PC-3 (cell line): ENCODE results near the gene XPA. TPM values are rescaled to one million over a fixed set of nuclear protein-coding genes. Genes with fewer than 3 reads are reported as not detected.

Source experiments
- ATAC-seq: fragments of 200-7000 bp; cut with Tn5 transposase; 2 replicates; pipeline ENCODE4 v1.9.1; 2020; ENCODE audit warnings: mild to moderate bottlenecking, moderate library complexity
- BruUV-seq: library from RNA; stranded (reverse); fragments of 400-500 nt; replicated peaks from 2 replicates; lab custom pipeline; 2021; lab: Mats Ljungman, UMichigan
- CTCF ChIA-PET: fragments of 300-600 bp; sonication (Branson Sonifier 250); formaldehyde crosslinking; loops from one replicate; lab custom pipeline; 2022; ENCODE audit warnings: antibody characterized with exemption; lab: Charles Lee
- POLR2A ChIA-PET: fragments of 300-600 bp; sonication (Branson Sonifier 250); formaldehyde crosslinking; loops from one replicate; lab custom pipeline; 2022; ENCODE audit warnings: antibody characterized with exemption; ENCODE audit not compliant: unreplicated experiment; lab: Charles Lee
- DNase-seq: peaks from one replicate; pipeline ENCODE4 v3.0.0-alpha.2; 2015
- H2AFZ ChIP-seq: fragments of 300-600 bp; sonication (generic); 2 replicates; pipeline ENCODE4 v1.6.0; 2016; ENCODE audit warnings: antibody characterized with exemption, low read length
- H3F3A ChIP-seq: fragments of 300-600 bp; sonication (generic); one replicate; pipeline ENCODE4 v1.6.0; 2017; ENCODE audit warnings: antibody characterized with exemption, low read length, control low read depth, mild to moderate bottlenecking; ENCODE audit not compliant: unreplicated experiment
- H3K27ac ChIP-seq: fragments of 300-600 bp; sonication (generic); 2 replicates; pipeline ENCODE4 v1.5.1; 2016; ENCODE audit warnings: mild to moderate bottlenecking, low read length
- H3K27me3 ChIP-seq: fragments of 300-600 bp; sonication (generic); 2 replicates; pipeline ENCODE4 v1.6.1; 2016; ENCODE audit warnings: low read length, mixed read lengths
- H3K36me3 ChIP-seq: fragments of 300-600 bp; sonication (generic); 2 replicates; pipeline ENCODE4 v1.6.1; 2016; ENCODE audit warnings: low read depth, mixed run types, low read length, mixed read lengths
- H3K4me1 ChIP-seq: fragments of 300-600 bp; sonication (generic); 2 replicates; pipeline ENCODE4 v1.5.1; 2016; ENCODE audit warnings: low read length; ENCODE audit not compliant: insufficient read depth
- H3K4me2 ChIP-seq: fragments of 300-600 bp; sonication (generic); 2 replicates; pipeline ENCODE4 v1.6.0; 2016; ENCODE audit warnings: low read length
- H3K4me3 ChIP-seq: fragments of 300-600 bp; sonication (generic); 2 replicates; pipeline ENCODE4 v1.5.1; 2016; ENCODE audit warnings: mild to moderate bottlenecking, low read length, mixed read lengths
- H3K79me2 ChIP-seq: fragments of 300-600 bp; sonication (generic); 2 replicates; pipeline ENCODE4 v1.6.1; 2017; ENCODE audit warnings: low read length, mixed read lengths
- H3K9ac ChIP-seq: fragments of 300-600 bp; sonication (generic); 2 replicates; pipeline ENCODE4 v1.6.0; 2016; ENCODE audit warnings: mild to moderate bottlenecking, low read length
- H3K9me2 ChIP-seq: fragments of 300-600 bp; sonication (generic); replicated peaks from 2 replicates; pipeline ENCODE4 v1.6.1; 2016; ENCODE audit warnings: mixed run types, low read length, mixed read lengths
- H3K9me3 ChIP-seq: fragments of 300-600 bp; sonication (generic); 2 replicates; pipeline ENCODE4 v1.6.1; 2016; ENCODE audit warnings: low read length, mixed read lengths
- H4K20me1 ChIP-seq: fragments of 300-600 bp; sonication (generic); 2 replicates; pipeline ENCODE4 v1.6.1; 2016; ENCODE audit warnings: low read length, mixed read lengths
- CTCF ChIP-seq: fragments of 300-600 bp; sonication (generic); conservative IDR thresholded peaks from 2 replicates; pipeline ENCODE4 v1.5.1; 2017; ENCODE audit warnings: antibody characterized with exemption, low read depth, mild to moderate bottlenecking, low read length
- EZH2 ChIP-seq: fragments of 300-600 bp; sonication (generic); IDR thresholded peaks from one replicate; pipeline ENCODE4 v1.6.1; 2017; ENCODE audit warnings: antibody characterized with exemption, mild to moderate bottlenecking, low read length; ENCODE audit not compliant: unreplicated experiment
- EZH2phosphoT487 ChIP-seq: fragments of 300-600 bp; sonication (generic); IDR thresholded peaks from 2 replicates; pipeline ENCODE4 v1.6.1; 2018; ENCODE audit warnings: mild to moderate bottlenecking, antibody characterized with exemption, low read length, borderline replicate concordance
- intact Hi-C: fragments of 100-400 bp; cut with micrococcal nuclease; formaldehyde crosslinking; loops from 2 replicates; pipeline ENCODE4 v1.9.0; 2023
- total RNA-seq: library from RNA; depleted of rRNA; stranded (reverse); fragments of >200 nt; gene quantifications from 2 replicates; pipeline ENCODE4 v1.2.3, GENCODE V29; 2014

The XPA gene
- total RNA-seq, 1 experiment from 2014 or later, result 9.4 TPM

DNA sequence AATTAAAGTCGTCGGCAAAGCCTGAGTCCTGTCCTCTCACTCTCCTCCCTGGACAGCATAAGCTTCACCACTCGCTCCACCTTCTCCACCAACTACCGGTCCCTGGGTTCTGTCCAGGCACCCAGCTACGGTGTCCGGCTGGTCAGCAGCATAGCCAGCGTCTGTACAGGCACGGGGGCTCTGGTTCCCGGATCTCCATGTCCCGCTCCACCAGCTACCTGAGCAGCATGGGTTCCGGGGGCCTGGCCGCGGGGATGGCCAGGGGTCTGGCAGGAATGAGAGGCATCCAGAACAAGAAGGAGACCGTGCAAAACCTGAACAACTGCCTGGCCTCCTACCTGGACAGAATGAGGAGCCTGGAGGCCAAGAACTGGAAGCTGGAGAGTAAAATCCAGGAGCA lies 1.7 kb upstream of the XPA start:
- DNase-seq (no peak), ATAC-seq (no peak)
- Histone ChIP-seq H3K9me3 (no peaks in the 10 kb centered on the region), H4K20me1 (peaks cover 9% of the 10 kb centered on the region; the same call in 1 of the 2 replicates), H3K9ac (no peak overlapping the region), H3K36me3 (peaks cover under 1% of the 10 kb centered on the region; the same call in 1 of the 2 replicates), H3K4me1 (peaks cover 41% of the 10 kb centered on the region), H2AFZ (no peak overlapping the region), H3K4me3 (no peak overlapping the region), H3K9me2 (no peaks in the 10 kb centered on the region), H3K4me2 (no peak overlapping the region), H3K79me2 (peaks cover 32% of the 10 kb centered on the region), H3K27ac (no peak overlapping the region), H3F3A (peaks cover 5% of the 10 kb centered on the region), H3K27me3 (no peaks in the 10 kb centered on the region)
- BruUV-seq, result no TSS peak
- no peak for TF ChIP-seq EZH2
- no peak for TF ChIP-seq CTCF
- no peak for TF ChIP-seq EZH2phosphoT487
- POLR2A ChIA-PET, result no interaction called here
- intact Hi-C loops, result no loop called here
- CTCF ChIA-PET, result no interaction called here

DNA sequence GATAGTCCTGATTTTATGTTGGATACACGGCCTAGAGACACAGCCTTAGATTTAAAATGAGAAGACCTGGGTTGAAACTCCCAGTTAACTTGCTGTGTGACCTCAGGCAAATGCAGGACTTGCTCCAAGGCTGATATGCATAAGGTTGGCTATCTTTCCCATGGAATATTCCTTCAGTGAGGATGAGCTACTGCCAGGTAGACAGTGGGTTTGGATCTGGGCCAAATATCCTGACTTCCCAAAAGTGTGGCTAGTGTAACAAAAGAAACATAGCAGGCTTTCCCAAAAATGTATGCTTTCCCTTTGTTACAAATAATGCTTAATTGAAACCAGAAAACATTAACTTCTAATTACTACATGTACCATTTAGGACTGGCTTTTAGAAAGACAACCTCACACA lies 697 bp upstream of the XPA start:
- Histone ChIP-seq H3K9me3 (no peaks in the 10 kb centered on the region), H2AFZ (peak overlapping the region; percentile 78), H4K20me1 (peaks cover 17% of the 10 kb centered on the region; the same call in 1 of the 2 replicates), H3F3A (no peaks in the 10 kb centered on the region), H3K27me3 (no peaks in the 10 kb centered on the region), H3K4me1 (peaks cover 35% of the 10 kb centered on the region), H3K36me3 (peaks cover 5% of the 10 kb centered on the region; the same call in 1 of the 2 replicates), H3K4me3 (peak overlapping the region; percentile 83; the same call in 1 of the 2 replicates), H3K9ac (no peak overlapping the region; the same call in 1 of the 2 replicates), H3K79me2 (peaks cover 42% of the 10 kb centered on the region), H3K27ac (peak overlapping the region; percentile 25; the same call in 1 of the 2 replicates), H3K4me2 (peak overlapping the region; percentile 80), H3K9me2 (no peaks in the 10 kb centered on the region)
- BruUV-seq, result TSS peak; percentile 94
- no peak for DNase-seq
- ChIA-PET POLR2A (interaction anchor here (0.9 kb wide), 1 partner anchor 64 kb away, joined by 11 read pairs; the partner anchor contains the start of genes NCBP1 and TSTD2), CTCF (no interaction called here)
- intact Hi-C loops, result no loop called here
- ATAC-seq, result no peak
- TF ChIP-seq CTCF (no peak), EZH2phosphoT487 (no peak), EZH2 (no peak)
